Uterus (tissue), 4 donors: ENCODE data around the gene MRPL54. TPM values are rescaled to one million over a fixed set of nuclear protein-coding genes. Genes with fewer than 3 reads are reported as not detected.
"Not testable (repeated sequence)": the region's sequence is repeated elsewhere in the genome, so short reads cannot be mapped to it uniquely, and the experiment has no call there.

Experiments
- DNase-seq, 2 donors: peaks; one replicate each; pipeline ENCODE4 v3.0.0-alpha.2; 2019 to 2020
- H3K27ac ChIP-seq, 2 donors: fragments of 200-600 bp; sonication (generic); 1 replicate in 1 of 2; 2 replicates in 1 of 2; pipeline ENCODE4 v1.5.1; 2016 to 2018
- H3K27me3 ChIP-seq, 2 donors: fragments of 200-600 bp; sonication (generic); one replicate each; pipeline ENCODE4 v1.5.1; 2018 to 2019; ENCODE audit warnings: control low read depth in 1 of 2
- H3K36me3 ChIP-seq, 2 donors: fragments of 200-600 bp; sonication (generic); one replicate each; pipeline ENCODE4 v1.5.1; 2019; ENCODE audit warnings: control low read depth in 1 of 2
- H3K4me1 ChIP-seq, 2 donors: fragments of 200-600 bp; sonication (generic); one replicate each; pipeline ENCODE4 v1.5.1; 2018 to 2019; ENCODE audit warnings: control low read depth in 1 of 2
- H3K4me3 ChIP-seq, 2 donors: fragments of 200-600 bp; sonication (generic); 1 replicate in 1 of 2; 2 replicates in 1 of 2; pipeline ENCODE4 v1.5.1; 2018 to 2019; ENCODE audit warnings: mild to moderate bottlenecking in 1 of 2
- H3K9me3 ChIP-seq, 2 donors: fragments of 200-600 bp; sonication (generic); one replicate each; pipeline ENCODE4 v1.5.1; 2019; ENCODE audit warnings: control low read depth in 1 of 2
- POLR2A ChIP-seq, 2 donors: fragments of 450-650 bp; IDR thresholded peaks; one replicate each; pipeline ENCODE4 v1.6.1; 2016; ENCODE audit warnings: antibody characterized with exemption in 2 of 2, mild to moderate bottlenecking in 1 of 2, moderate library complexity in 1 of 2
- intact Hi-C: fragments of 100-400 bp; cut with DNase I; formaldehyde crosslinking; loops from one replicate; pipeline ENCODE4 v1.15.1; 2023; ENCODE audit warnings: low total_unique reads
- total RNA-seq, 4 donors: library from RNA; depleted of rRNA in 3 of 4; stranded (reverse); fragments of >200 nt in 3 of 4; gene quantifications; one replicate each; pipeline versions ENCODE4 v1.1.0 to v1.2.4, GENCODE V29; 2014 to 2023
- TF ChIP-seq, protein P1 (sequence below), 4 experiments: fragments of 200-600 bp in 2 of 4; fragments of 450-650 bp in 2 of 4; sonication (generic) in 2 of 4; IDR thresholded peaks; one replicate each; pipeline ENCODE4 v1.5.1; 2016 to 2019; ENCODE audit warnings: antibody characterized with exemption in 4 of 4, mild to moderate bottlenecking in 2 of 4, moderate library complexity in 1 of 4
- donor health status: DM: yes; HTN: yes; CAD: no.

Gene MRPL54
- total RNA-seq, 4 donors from 2014 or later: 14.4 to 196 (median 40.0) TPM

DNA sequence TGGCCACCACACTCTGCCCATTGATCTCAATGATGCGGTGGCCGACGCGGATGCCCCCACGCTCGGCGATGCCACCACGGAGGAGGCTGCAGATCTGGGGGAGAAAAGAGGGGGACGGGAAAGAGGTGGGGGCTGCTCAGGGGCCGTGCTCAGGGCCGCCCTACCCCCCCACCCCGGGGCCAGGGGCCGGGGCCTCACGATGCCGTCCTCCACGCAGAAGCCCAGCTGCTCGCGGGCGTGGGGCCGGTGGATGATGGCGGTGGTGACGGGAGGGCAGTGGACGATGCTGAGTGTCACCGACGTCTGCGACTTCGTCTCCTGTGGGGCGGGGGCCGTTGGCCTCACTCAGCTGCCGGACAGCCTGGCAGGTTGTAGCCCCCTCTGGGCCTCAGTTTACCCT lies 11.2 kb upstream of the MRPL54 start:
- TF ChIP-seq POLR2A (IDR thresholded peaks at IDR 0.05): no peak
- TF ChIP-seq, protein P1, sequence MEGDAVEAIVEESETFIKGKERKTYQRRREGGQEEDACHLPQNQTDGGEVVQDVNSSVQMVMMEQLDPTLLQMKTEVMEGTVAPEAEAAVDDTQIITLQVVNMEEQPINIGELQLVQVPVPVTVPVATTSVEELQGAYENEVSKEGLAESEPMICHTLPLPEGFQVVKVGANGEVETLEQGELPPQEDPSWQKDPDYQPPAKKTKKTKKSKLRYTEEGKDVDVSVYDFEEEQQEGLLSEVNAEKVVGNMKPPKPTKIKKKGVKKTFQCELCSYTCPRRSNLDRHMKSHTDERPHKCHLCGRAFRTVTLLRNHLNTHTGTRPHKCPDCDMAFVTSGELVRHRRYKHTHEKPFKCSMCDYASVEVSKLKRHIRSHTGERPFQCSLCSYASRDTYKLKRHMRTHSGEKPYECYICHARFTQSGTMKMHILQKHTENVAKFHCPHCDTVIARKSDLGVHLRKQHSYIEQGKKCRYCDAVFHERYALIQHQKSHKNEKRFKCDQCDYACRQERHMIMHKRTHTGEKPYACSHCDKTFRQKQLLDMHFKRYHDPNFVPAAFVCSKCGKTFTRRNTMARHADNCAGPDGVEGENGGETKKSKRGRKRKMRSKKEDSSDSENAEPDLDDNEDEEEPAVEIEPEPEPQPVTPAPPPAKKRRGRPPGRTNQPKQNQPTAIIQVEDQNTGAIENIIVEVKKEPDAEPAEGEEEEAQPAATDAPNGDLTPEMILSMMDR (IDR thresholded peaks at IDR 0.05): no peak

DNA sequence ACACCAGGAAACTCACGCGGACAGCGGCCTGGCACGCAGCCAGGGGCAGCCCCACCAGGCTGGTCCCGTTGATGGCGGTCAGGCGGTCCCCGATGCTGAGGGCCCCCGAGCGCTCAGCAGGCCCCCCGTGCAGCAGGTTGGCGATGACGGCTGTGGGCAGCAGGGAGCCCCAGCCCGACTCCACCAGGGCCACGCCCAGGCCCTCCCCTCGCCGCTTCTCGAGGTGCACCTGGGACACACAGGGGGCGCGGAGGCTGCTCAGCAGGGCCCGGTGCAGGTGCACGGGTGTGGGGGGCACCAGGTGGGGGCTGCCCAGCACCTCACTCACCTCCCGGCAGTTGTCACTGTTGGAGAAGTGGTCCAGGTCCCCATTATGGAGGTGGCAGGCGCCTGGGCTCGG lies 10.0 kb upstream of the MRPL54 start:
- TF ChIP-seq, protein P1 (IDR thresholded peaks at IDR 0.05): no peak
- Histone ChIP-seq H3K27me3 (no peaks in the 10 kb centered on the region), H3K27ac (no peak overlapping the region), H3K4me3 (no peak overlapping the region), H3K9me3 (no peaks in the 10 kb centered on the region), H3K4me1 (no peaks in the 10 kb centered on the region), H3K36me3 (no peaks in the 10 kb centered on the region)
- intact Hi-C loops: no loop called here
- DNase-seq: no peak

More for the DNA sequence above, 11.2 kb upstream of the MRPL54 start:
- intact Hi-C loops: no loop called here
- H3K9me3 ChIP-seq: no peaks in the 10 kb centered on the region
- H3K4me3 ChIP-seq: no peak overlapping the region
- H3K27me3 ChIP-seq: no peaks in the 10 kb centered on the region
- H3K36me3 ChIP-seq: no peaks in the 10 kb centered on the region
- no peaks in the 10 kb centered on the region for H3K4me1 ChIP-seq
- DNase-seq: no peak
- no peak overlapping the region for H3K27ac ChIP-seq

DNA sequence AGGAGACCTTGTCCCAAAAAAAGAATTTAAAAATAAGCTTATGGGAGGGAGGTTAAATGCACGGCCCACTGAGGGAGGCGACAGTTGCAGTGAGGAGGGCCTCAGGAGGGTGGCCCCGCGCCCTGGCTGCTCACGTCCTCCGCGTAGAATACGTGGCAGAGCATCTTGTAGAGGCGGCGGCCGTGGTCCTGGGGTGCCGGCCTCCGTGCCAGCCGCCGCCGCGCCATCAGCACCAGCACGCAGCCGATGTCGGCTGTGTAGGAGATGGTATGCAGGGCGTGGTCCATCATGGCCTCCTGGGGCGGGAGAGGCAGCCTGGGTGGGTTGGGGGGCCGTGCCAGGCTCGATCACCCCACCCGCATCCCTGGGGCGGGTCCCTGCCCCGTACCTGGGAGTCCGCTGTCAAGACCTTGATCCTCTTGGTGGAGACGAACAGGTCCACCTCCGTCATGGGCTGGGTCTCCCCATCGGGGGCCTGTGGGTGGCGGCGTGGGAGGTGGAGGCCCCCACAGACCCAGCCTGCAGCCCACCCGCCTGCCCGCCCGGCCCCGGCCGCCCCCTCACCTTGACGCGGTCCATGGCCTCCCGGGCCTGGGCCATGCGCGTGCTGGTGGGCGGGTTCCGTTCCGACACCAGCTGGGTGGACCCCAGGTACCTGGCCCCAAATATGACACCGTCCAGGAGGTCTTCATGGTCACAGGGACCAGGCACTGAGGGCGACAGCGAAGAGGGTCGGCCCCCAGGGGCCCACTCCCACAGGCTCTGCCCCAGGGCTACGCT lies 8.7 kb upstream of the MRPL54 start:
- no peaks in the 10 kb centered on the region for H3K9me3 ChIP-seq
- no peaks in the 10 kb centered on the region for H3K27me3 ChIP-seq
- TF ChIP-seq, protein P1 (IDR thresholded peaks at IDR 0.05): no peak
- TF ChIP-seq POLR2A (IDR thresholded peaks at IDR 0.05): no peak
- H3K27ac ChIP-seq: no peak overlapping the region
- H3K4me1 ChIP-seq: no peaks in the 10 kb centered on the region
- no peak overlapping the region for H3K4me3 ChIP-seq
- H3K36me3 ChIP-seq: no peaks in the 10 kb centered on the region
- intact Hi-C loops: no loop called here
- DNase-seq: no peak

DNA sequence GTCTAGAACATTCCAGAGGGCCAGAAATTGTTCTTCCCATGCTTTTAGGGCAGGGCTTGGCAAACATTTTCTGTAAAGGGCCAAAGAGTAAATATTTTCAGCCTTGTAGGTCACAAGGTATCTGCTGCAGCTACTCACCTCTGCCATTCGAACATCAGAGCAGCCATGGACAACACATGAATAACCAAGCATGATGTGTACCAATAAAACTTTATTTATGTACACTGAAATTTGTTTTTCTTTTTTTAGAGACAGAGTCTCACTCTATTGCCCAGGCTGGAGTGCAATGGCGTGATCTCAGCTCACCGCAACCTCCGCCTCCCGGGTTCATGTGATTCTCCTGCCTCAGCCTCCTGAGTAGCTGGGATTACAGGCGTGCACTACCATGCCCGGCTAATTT lies 4.8 kb upstream of the MRPL54 start:
- H3K36me3 ChIP-seq, H3K4me1 ChIP-seq, H3K27me3 ChIP-seq, DNase-seq, H3K9me3 ChIP-seq, intact Hi-C loops, H3K27ac ChIP-seq, H3K4me3 ChIP-seq: not testable (repeated sequence)

DNA sequence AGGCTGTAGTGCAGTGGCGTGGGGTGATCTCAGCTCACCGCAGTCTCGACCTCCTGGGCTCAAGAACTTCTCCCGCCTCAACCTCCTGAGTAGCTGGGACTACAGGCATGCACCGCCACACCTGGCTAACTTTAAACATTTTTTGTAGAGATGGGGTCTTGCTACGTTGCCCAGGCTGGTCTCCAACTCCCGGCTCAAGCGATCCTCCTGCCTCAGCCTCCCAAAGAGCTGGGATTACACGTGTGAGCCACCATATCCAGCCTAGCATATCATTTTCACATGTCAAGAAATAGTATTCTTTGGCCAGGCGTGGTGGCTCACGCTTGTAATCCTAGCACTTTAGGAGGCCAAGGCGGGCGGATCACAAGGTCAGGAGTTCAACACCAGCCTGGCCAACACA lies 4.2 kb upstream of the MRPL54 start:
- not testable (repeated sequence) for H3K27me3 ChIP-seq, H3K36me3 ChIP-seq

DNA sequence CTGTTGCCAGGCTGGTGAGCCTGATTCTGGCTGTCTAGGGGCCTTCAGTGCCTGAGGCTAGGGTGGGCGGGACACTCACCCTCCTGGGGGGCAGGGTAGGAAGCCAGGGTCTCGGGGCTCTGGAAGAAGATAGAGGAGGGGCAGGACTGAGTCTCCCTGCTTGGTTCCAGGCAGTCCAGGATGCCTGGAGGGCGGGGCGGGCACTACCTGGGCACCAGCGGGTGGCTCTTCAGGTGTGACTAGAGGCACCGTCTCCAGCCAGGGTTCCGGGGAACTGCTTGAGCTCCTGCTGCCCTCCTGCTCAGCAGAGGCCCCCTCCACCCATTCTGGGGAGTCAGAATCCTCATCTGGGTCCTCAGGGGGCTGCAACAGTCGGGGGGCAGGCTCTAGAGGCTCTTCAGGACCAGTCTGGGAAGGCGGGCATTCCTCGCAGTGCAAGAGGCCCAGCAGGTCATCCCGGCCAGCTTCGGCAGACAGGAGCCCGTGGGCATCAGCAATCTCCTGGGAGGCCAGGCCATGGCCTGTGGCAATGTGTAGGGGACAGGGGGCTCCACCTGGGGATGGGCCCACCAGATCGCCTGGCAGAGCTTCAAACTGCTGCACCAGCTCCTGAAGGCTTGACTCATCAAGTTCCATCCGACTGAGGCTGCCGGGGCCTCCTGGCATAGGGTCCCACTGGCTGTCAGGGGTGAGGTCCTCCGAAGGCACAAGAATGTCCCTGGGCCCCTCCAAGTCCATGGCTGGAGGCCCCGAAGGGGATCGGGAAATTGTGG lies 2.8 kb upstream of the MRPL54 start:
- no peaks in the 10 kb centered on the region for H3K36me3 ChIP-seq
- DNase-seq: no peak
- H3K4me3 ChIP-seq: no peak overlapping the region
- intact Hi-C loops: no loop called here
- H3K4me1 ChIP-seq: no peaks in the 10 kb centered on the region
- H3K27ac ChIP-seq: no peak overlapping the region
- H3K9me3 ChIP-seq: no peaks in the 10 kb centered on the region
- H3K27me3 ChIP-seq: no peaks in the 10 kb centered on the region
- TF ChIP-seq, protein P1 (IDR thresholded peaks at IDR 0.05): no peak
- no peak for TF ChIP-seq POLR2A (IDR thresholded peaks at IDR 0.05)

More for the DNA sequence above, 4.2 kb upstream of the MRPL54 start:
- DNase-seq, H3K4me1 ChIP-seq, H3K4me3 ChIP-seq, H3K9me3 ChIP-seq, intact Hi-C loops, H3K27ac ChIP-seq: not testable (repeated sequence)
